Thyroid gland (tissue), 4 donors: ENCODE data around the gene PAX7. TPM values are rescaled to one million over a fixed set of nuclear protein-coding genes. Genes with fewer than 3 reads are reported as not detected.
A peak's percentile ranks its signal among the peaks of the same experiment; 100 is the strongest.
"Not testable (repeated sequence)": the region's sequence is repeated elsewhere in the genome, so short reads cannot be mapped to it uniquely, and the experiment has no call there.

Experiments used
- DNase-seq, 2 donors: peaks; one replicate each; pipeline ENCODE4 v3.0.0-alpha.2; 2019
- H3K27ac ChIP-seq, 3 donors: fragments of 200-600 bp; sonication (generic); 1 replicate in 2 of 3; 2 replicates in 1 of 3; pipeline ENCODE4 v1.5.1; 2016 to 2019; ENCODE audit warnings: mild to moderate bottlenecking in 1 of 3, moderate library complexity in 1 of 3
- H3K27me3 ChIP-seq: fragments of 200-600 bp; sonication (generic); one replicate; pipeline ENCODE4 v1.5.1; 2019
- H3K36me3 ChIP-seq, 2 donors: fragments of 200-600 bp; sonication (generic); one replicate each; pipeline ENCODE4 v1.5.1; 2016 to 2019
- H3K4me1 ChIP-seq, 2 donors: fragments of 200-600 bp; sonication (generic); one replicate each; pipeline ENCODE4 v1.5.1; 2017 to 2019
- H3K4me3 ChIP-seq, 3 donors: fragments of 200-600 bp; sonication (generic); replicated peaks in 1 of 3; 1 replicate in 2 of 3; 2 replicates in 1 of 3; pipeline ENCODE4 v1.5.1; 2016; ENCODE audit warnings: mild to moderate bottlenecking in 1 of 3
- H3K9me3 ChIP-seq: fragments of 200-600 bp; sonication (generic); one replicate; pipeline ENCODE4 v1.5.1; 2017
- CTCF ChIP-seq, 6 experiments: fragments of 200-600 bp in 3 of 6; fragments of 450-650 bp in 3 of 6; sonication (generic) in 3 of 6; IDR thresholded peaks; one replicate each; pipeline ENCODE4 v1.5.1; 2016 to 2019; ENCODE audit warnings: antibody characterized with exemption in 6 of 6, mild to moderate bottlenecking in 2 of 6, inconsistent platforms in 1 of 6, moderate library complexity in 1 of 6
- POLR2A ChIP-seq, 2 donors: fragments of 450-650 bp; IDR thresholded peaks; one replicate each; pipeline ENCODE4 v1.6.1; 2017; ENCODE audit warnings: antibody characterized with exemption in 2 of 2, mild to moderate bottlenecking in 2 of 2, moderate library complexity in 1 of 2
- WGBS, 2 donors: methylation state at CpG; one replicate each; pipeline ENCODE4 v1.1.5; 2017; 5-methylcytosine and 5-hydroxymethylcytosine counted together
- intact Hi-C: fragments of 100-400 bp; cut with DNase I; formaldehyde crosslinking; loops from one replicate; pipeline ENCODE4 v1.15.1; 2023
- total RNA-seq, 4 donors: library from RNA; depleted of rRNA; stranded (reverse); fragments of >200 nt; gene quantifications; one replicate each; pipeline ENCODE4 v1.2.3, GENCODE V29; 2016

The PAX7 gene
- total RNA-seq, 4 donors from 2014 or later, result 0.78 TPM; not detected in 3

- no peaks in the 10 kb centered on the region for H3K9me3 ChIP-seq
- TF ChIP-seq CTCF (IDR thresholded peaks at IDR 0.05) (no peak), POLR2A (IDR thresholded peaks at IDR 0.05) (no peak)
- no peak for DNase-seq
- intact Hi-C loops, result no loop called here
- no peak overlapping the region for H3K4me3 ChIP-seq
- no peaks in the 10 kb centered on the region for H3K36me3 ChIP-seq
- H3K27me3 ChIP-seq, result no peaks in the 10 kb centered on the region
- H3K27ac ChIP-seq, result no peak overlapping the region
- 84 to 87% methylated on average over 6 to 7 of the region's 7 CpGs for WGBS, 2 donors
- H3K4me1 ChIP-seq, result peaks cover 33 to 35% of the 10 kb centered on the region in 2 donors
Observed at GRCh38 chr1:18765725-18766124, 135.1 kb downstream of the PAX7 start.

GRCh38 chr1:18766328-18766727 lies 135.7 kb downstream of the PAX7 start:
- Histone ChIP-seq H3K9me3 (no peaks in the 10 kb centered on the region), H3K4me1 (peaks cover 33 to 35% of the 10 kb centered on the region in 2 donors), H3K4me3 (no peak overlapping the region), H3K36me3 (no peaks in the 10 kb centered on the region), H3K27me3 (no peaks in the 10 kb centered on the region), H3K27ac (no peak overlapping the region)
- TF ChIP-seq POLR2A (IDR thresholded peaks at IDR 0.05), result no peak
- TF ChIP-seq CTCF (IDR thresholded peaks at IDR 0.05), result no peak
- 90 to 100% methylated on average over 2 of the region's 2 CpGs for WGBS, 2 donors
- DNase-seq, result no peak
- intact Hi-C loops, result no loop called here

GRCh38 chr1:18767576-18767975 lies 136.9 kb downstream of the PAX7 start:
- H3K27ac ChIP-seq, intact Hi-C loops, H3K4me3 ChIP-seq, H3K27me3 ChIP-seq, H3K9me3 ChIP-seq, H3K36me3 ChIP-seq: not testable (repeated sequence)
- 52 to 53% methylated on average over 5 of the region's 5 CpGs for WGBS, 2 donors
- H3K4me1 ChIP-seq, result peaks cover 27 to 28% of the 10 kb centered on the region in 2 donors
- DNase-seq, result peak; percentile 55 to 66

- no peak for DNase-seq
- Histone ChIP-seq H3K4me3 (no peak overlapping the region), H3K36me3 (no peaks in the 10 kb centered on the region), H3K4me1 (peaks cover 21 to 23% of the 10 kb centered on the region in 2 donors), H3K27me3 (no peaks in the 10 kb centered on the region), H3K9me3 (no peaks in the 10 kb centered on the region), H3K27ac (no peak overlapping the region)
- TF ChIP-seq CTCF (IDR thresholded peaks at IDR 0.05) (no peak), POLR2A (IDR thresholded peaks at IDR 0.05) (no peak)
- 73 to 85% methylated on average over 4 of the region's 4 CpGs for WGBS, 2 donors
- intact Hi-C loops, result no loop called here
Observed at GRCh38 chr1:18768086-18768485, 137.4 kb downstream of the PAX7 start.

GRCh38 chr1:18769140-18769539 lies 138.5 kb downstream of the PAX7 start:
- Histone ChIP-seq H3K36me3 (no peaks in the 10 kb centered on the region), H3K4me1 (peaks cover 17 to 20% of the 10 kb centered on the region in 2 donors), H3K4me3 (no peak overlapping the region), H3K9me3 (no peaks in the 10 kb centered on the region), H3K27me3 (no peaks in the 10 kb centered on the region), H3K27ac (no peak overlapping the region)
- TF ChIP-seq CTCF (IDR thresholded peaks at IDR 0.05), result no peak
- TF ChIP-seq POLR2A (IDR thresholded peaks at IDR 0.05), result no peak
- intact Hi-C loops, result no loop called here
- DNase-seq, result no peak
- 79 to 88% methylated on average over 7 of the region's 7 CpGs for WGBS, 2 donors

GRCh38 chr1:18770799-18771198 lies 140.2 kb downstream of the PAX7 start:
- no peak overlapping the region for H3K4me3 ChIP-seq
- peaks cover 8 to 9% of the 10 kb centered on the region in 2 donors for H3K4me1 ChIP-seq
- intact Hi-C loops, result no loop called here
- WGBS, 2 donors, result 76 to 80% methylated on average over 5 of the region's 5 CpGs
- DNase-seq, result no peak
- TF ChIP-seq POLR2A (IDR thresholded peaks at IDR 0.05), result no peak
- no peaks in the 10 kb centered on the region for H3K36me3 ChIP-seq
- H3K27me3 ChIP-seq, result no peaks in the 10 kb centered on the region
- H3K9me3 ChIP-seq, result no peaks in the 10 kb centered on the region
- H3K27ac ChIP-seq, result no peak overlapping the region
